ENCODE measurements around the gene NNAT.
"Not testable (repeated sequence)": the region's sequence is repeated elsewhere in the genome, so short reads cannot be mapped to it uniquely, and the experiment has no call there.

The NNAT gene

GRCh38 chr20:37539424-37539823 lies 18.4 kb downstream of the NNAT start:
- DNase-seq (ENCODE audit: low read depth in 2 of 3, low spot score in 2 of 3), result no peak

GRCh38 chr20:37540001-37540400 lies 19.0 kb downstream of the NNAT start:
- DNase-seq (ENCODE audit: low read depth in 2 of 3, low spot score in 2 of 3), result no peak

- DNase-seq (ENCODE audit: low read depth in 2 of 3, low spot score in 2 of 3), result not testable (repeated sequence)
These were observed 19.8 kb downstream of the NNAT start for GRCh38 chr20:37540838-37541237.

- no peak for DNase-seq (ENCODE audit: low read depth in 2 of 3, low spot score in 2 of 3)
These were observed 20.3 kb downstream of the NNAT start for GRCh38 chr20:37541326-37541725.

- DNase-seq (ENCODE audit: low read depth in 2 of 3, low spot score in 2 of 3), result no peak
These were observed 21.2 kb downstream of the NNAT start for GRCh38 chr20:37542281-37542680.

- no peak for DNase-seq (ENCODE audit: low read depth in 2 of 3, low spot score in 2 of 3)
These were observed 22.8 kb downstream of the NNAT start for GRCh38 chr20:37543828-37544227.

- DNase-seq (ENCODE audit: low read depth in 2 of 3, low spot score in 2 of 3), result no peak
These were observed 23.3 kb downstream of the NNAT start for GRCh38 chr20:37544386-37544785.

GRCh38 chr20:37545516-37545915 lies 24.5 kb downstream of the NNAT start:
- DNase-seq (ENCODE audit: low read depth in 2 of 3, low spot score in 2 of 3), result no peak

GRCh38 chr20:37547912-37548311 lies 26.9 kb downstream of the NNAT start:
- DNase-seq (ENCODE audit: low read depth in 2 of 3, low spot score in 2 of 3), result no peak

- DNase-seq (ENCODE audit: low read depth in 2 of 3, low spot score in 2 of 3), result not testable (repeated sequence)
These were observed 29.3 kb downstream of the NNAT start for GRCh38 chr20:37550101-37550920.

- DNase-seq (ENCODE audit: low read depth in 2 of 3, low spot score in 2 of 3), result not testable (repeated sequence)
These were observed 30.6 kb downstream of the NNAT start for GRCh38 chr20:37551660-37552059.

GRCh38 chr20:37552415-37552814 lies 31.4 kb downstream of the NNAT start:
- DNase-seq (ENCODE audit: low read depth in 2 of 3, low spot score in 2 of 3), result no peak

- not testable (repeated sequence) for DNase-seq (ENCODE audit: low read depth in 2 of 3, low spot score in 2 of 3)
These were observed 33.8 kb downstream of the NNAT start for GRCh38 chr20:37554721-37555298.

GRCh38 chr20:37556538-37556937 lies 35.5 kb downstream of the NNAT start:
- DNase-seq (ENCODE audit: low read depth in 2 of 3, low spot score in 2 of 3), result no peak

GRCh38 chr20:37558306-37558705 lies 37.3 kb downstream of the NNAT start:
- no peak for DNase-seq (ENCODE audit: low read depth in 2 of 3, low spot score in 2 of 3)

GRCh38 chr20:37558779-37559178 lies 37.7 kb downstream of the NNAT start:
- DNase-seq (ENCODE audit: low read depth in 2 of 3, low spot score in 2 of 3), result no peak

- no peak for DNase-seq (ENCODE audit: low read depth in 2 of 3, low spot score in 2 of 3)
These were observed 38.4 kb downstream of the NNAT start for GRCh38 chr20:37559312-37560027.

GRCh38 chr20:37560629-37561028 lies 39.6 kb downstream of the NNAT start:
- no peak for DNase-seq (ENCODE audit: low read depth in 2 of 3, low spot score in 2 of 3)

GRCh38 chr20:37562695-37563480 lies 41.8 kb downstream of the NNAT start:
- DNase-seq (ENCODE audit: low read depth in 2 of 3, low spot score in 2 of 3), result no peak

- no peak for DNase-seq (ENCODE audit: low read depth in 2 of 3, low spot score in 2 of 3)
These were observed 43.0 kb downstream of the NNAT start for GRCh38 chr20:37564016-37564387.

- DNase-seq (ENCODE audit: low read depth in 2 of 3, low spot score in 2 of 3), result peak in 2 of 3 experiments; percentile 21 to 40
These were observed 43.5 kb downstream of the NNAT start for GRCh38 chr20:37564388-37565133.
